Midbrain (tissue), 1 donor: ENCODE measurements around the gene MAST4.

Experiments used
- DNase-seq: peaks from one replicate; lab custom pipeline; 2025; lab: John Stamatoyannopoulos, UW

MAST4 gene

GRCh38 chr5:66874004-66874403, 277.8 kb downstream of the MAST4 start:
- DNase-seq = no peak

GRCh38 chr5:66875315-66875714, 279.1 kb downstream of the MAST4 start:
- no peak for DNase-seq

GRCh38 chr5:66876266-66876807, 280.1 kb downstream of the MAST4 start:
- no peak for DNase-seq

GRCh38 chr5:66877843-66878242, 281.6 kb downstream of the MAST4 start:
- DNase-seq = no peak

- no peak for DNase-seq
These were observed 284.2 kb downstream of the MAST4 start for GRCh38 chr5:66880401-66880800.

GRCh38 chr5:66881480-66882161, 285.4 kb downstream of the MAST4 start:
- DNase-seq = no peak

GRCh38 chr5:66882606-66883227, 286.5 kb downstream of the MAST4 start:
- DNase-seq = no peak

GRCh38 chr5:66884564-66885243, 288.5 kb downstream of the MAST4 start:
- DNase-seq = no peak

- DNase-seq = no peak
These were observed 290.7 kb downstream of the MAST4 start for GRCh38 chr5:66886941-66887340.

- no peak for DNase-seq
These were observed 292.4 kb downstream of the MAST4 start for GRCh38 chr5:66888613-66889012.

GRCh38 chr5:66889056-66889455, 292.9 kb downstream of the MAST4 start:
- no peak for DNase-seq

- DNase-seq = no peak
These were observed 293.3 kb downstream of the MAST4 start for GRCh38 chr5:66889524-66889923.

GRCh38 chr5:66891184-66891925, 295.2 kb downstream of the MAST4 start:
- DNase-seq = no peak

- DNase-seq = no peak
These were observed 296.5 kb downstream of the MAST4 start for GRCh38 chr5:66892716-66893115.

GRCh38 chr5:66894480-66895240, 298.5 kb downstream of the MAST4 start:
- no peak for DNase-seq

GRCh38 chr5:66896171-66896570, 300.0 kb downstream of the MAST4 start:
- no peak for DNase-seq

- no peak for DNase-seq
These were observed 301.2 kb downstream of the MAST4 start for GRCh38 chr5:66897356-66897755.

GRCh38 chr5:66898241-66898995, 302.2 kb downstream of the MAST4 start:
- DNase-seq = no peak

GRCh38 chr5:66903218-66903617, 307.0 kb downstream of the MAST4 start:
- no peak for DNase-seq

GRCh38 chr5:66903709-66904108, 307.5 kb downstream of the MAST4 start:
- DNase-seq = no peak

GRCh38 chr5:66904189-66904588, 308.0 kb downstream of the MAST4 start:
- DNase-seq = no peak
